OCI-LY7 (cell line): ENCODE measurements around the gene APOL1. TPM values are rescaled to one million over a fixed set of nuclear protein-coding genes. Genes with fewer than 3 reads are reported as not detected.
A peak's percentile ranks its signal among the peaks of the same experiment; 100 is the strongest.

Experiments used
- BruUV-seq: library from RNA; stranded (reverse); fragments of 400-500 nt; replicated peaks from 2 replicates; lab custom pipeline; 2021; lab: Mats Ljungman, UMichigan
- CTCF ChIA-PET: fragments of 300-600 bp; sonication (Branson Sonifier 250); formaldehyde crosslinking; loops from one replicate; lab custom pipeline; 2022; ENCODE audit warnings: antibody characterized with exemption; ENCODE audit not compliant: unreplicated experiment; lab: Charles Lee
- POLR2A ChIA-PET: fragments of 300-600 bp; sonication (Branson Sonifier 250); formaldehyde crosslinking; loops from one replicate; lab custom pipeline; 2022; ENCODE audit warnings: antibody characterized with exemption; lab: Charles Lee
- DNase-seq: peaks from one replicate; pipeline ENCODE4 v3.0.0-alpha.2; 2015; ENCODE audit warnings: low spot score
- H2AFZ ChIP-seq: fragments of 200-600 bp; sonication (generic), shearing (Covaris generic); 2 replicates; pipeline ENCODE4 v1.6.1; 2014; ENCODE audit warnings: mild to moderate bottlenecking, antibody characterized with exemption, low read length, moderate library complexity
- H3K27ac ChIP-seq: fragments of 200-600 bp; sonication (generic); 2 replicates; pipeline ENCODE4 v1.5.1; 2014; ENCODE audit warnings: mixed run types, low read depth, mild to moderate bottlenecking, moderate library complexity, low read length, inconsistent platforms; ENCODE audit not compliant: poor library complexity, severe bottlenecking
- H3K36me3 ChIP-seq: fragments of 200-600 bp; sonication (generic); 2 replicates; pipeline ENCODE4 v1.6.1; 2014; ENCODE audit warnings: mild to moderate bottlenecking, antibody characterized with exemption, low read length, moderate library complexity, mixed read lengths; ENCODE audit not compliant: insufficient read depth
- H3K4me1 ChIP-seq: fragments of 200-600 bp; sonication (generic); 2 replicates; pipeline ENCODE4 v1.5.1; 2014; ENCODE audit warnings: mild to moderate bottlenecking, low read length; ENCODE audit not compliant: insufficient read depth, poor library complexity, severe bottlenecking
- H3K4me2 ChIP-seq: fragments of 200-600 bp; sonication (generic); 2 replicates; pipeline ENCODE4 v1.6.1; 2014; ENCODE audit warnings: mild to moderate bottlenecking, low read length
- H3K4me3 ChIP-seq: fragments of 200-600 bp; sonication (generic); 2 replicates; pipeline ENCODE4 v1.5.1; 2014; ENCODE audit warnings: mild to moderate bottlenecking, low read depth, low read length; ENCODE audit not compliant: poor library complexity, severe bottlenecking
- H3K79me2 ChIP-seq: fragments of 200-600 bp; sonication (generic); 2 replicates; pipeline ENCODE4 v1.6.1; 2016; ENCODE audit warnings: low read depth, mild to moderate bottlenecking, low read length, moderate library complexity, mixed read lengths; ENCODE audit not compliant: insufficient read depth
- H3K9me2 ChIP-seq: fragments of 200-600 bp; sonication (generic); 2 replicates; pipeline ENCODE4 v1.6.1; 2016; ENCODE audit warnings: mild to moderate bottlenecking, low read length, mixed read lengths; ENCODE audit not compliant: insufficient read depth
- H3K9me3 ChIP-seq: fragments of 200-600 bp; sonication (generic); 2 replicates; pipeline ENCODE4 v1.6.1; 2014; ENCODE audit warnings: mild to moderate bottlenecking, mixed run types, low read length, mixed read lengths
- H4K20me1 ChIP-seq: fragments of 200-600 bp; sonication (generic); 2 replicates; pipeline ENCODE4 v1.6.1; 2014; ENCODE audit warnings: mild to moderate bottlenecking, antibody characterized with exemption, low read length, moderate library complexity, mixed read lengths; ENCODE audit not compliant: insufficient read depth
- EZH2phosphoT487 ChIP-seq: fragments of 200-600 bp; sonication (generic); IDR thresholded peaks from 2 replicates; pipeline ENCODE4 v1.6.1; 2018; ENCODE audit warnings: low read depth, borderline replicate concordance, mild to moderate bottlenecking, mixed run types, antibody characterized with exemption, low read length, moderate library complexity, mixed read lengths
- intact Hi-C: fragments of 100-400 bp; cut with micrococcal nuclease; formaldehyde crosslinking; loops from one replicate; pipeline ENCODE4 v1.10.0; 2022; ENCODE audit not compliant: unreplicated experiment
- total RNA-seq, 2 experiments: library from RNA; depleted of rRNA in 1 of 2; stranded (reverse); fragments of >200 nt in 1 of 2; shearing (Covaris generic) in 1 of 2; gene quantifications; 2 replicates each; pipeline ENCODE4 v1.2.3, GENCODE V29; 2014 to 2022
- TF ChIP-seq, protein P1 (sequence below): fragments of 200-600 bp; sonication (generic); conservative IDR thresholded peaks from 2 replicates; pipeline ENCODE4 v1.5.1; 2014; ENCODE audit warnings: mild to moderate bottlenecking, antibody characterized with exemption, low read length, moderate library complexity, mixed read lengths

APOL1 gene
- total RNA-seq, 2 experiments from 2014 or later: 0.42 to 0.47 TPM

DNA sequence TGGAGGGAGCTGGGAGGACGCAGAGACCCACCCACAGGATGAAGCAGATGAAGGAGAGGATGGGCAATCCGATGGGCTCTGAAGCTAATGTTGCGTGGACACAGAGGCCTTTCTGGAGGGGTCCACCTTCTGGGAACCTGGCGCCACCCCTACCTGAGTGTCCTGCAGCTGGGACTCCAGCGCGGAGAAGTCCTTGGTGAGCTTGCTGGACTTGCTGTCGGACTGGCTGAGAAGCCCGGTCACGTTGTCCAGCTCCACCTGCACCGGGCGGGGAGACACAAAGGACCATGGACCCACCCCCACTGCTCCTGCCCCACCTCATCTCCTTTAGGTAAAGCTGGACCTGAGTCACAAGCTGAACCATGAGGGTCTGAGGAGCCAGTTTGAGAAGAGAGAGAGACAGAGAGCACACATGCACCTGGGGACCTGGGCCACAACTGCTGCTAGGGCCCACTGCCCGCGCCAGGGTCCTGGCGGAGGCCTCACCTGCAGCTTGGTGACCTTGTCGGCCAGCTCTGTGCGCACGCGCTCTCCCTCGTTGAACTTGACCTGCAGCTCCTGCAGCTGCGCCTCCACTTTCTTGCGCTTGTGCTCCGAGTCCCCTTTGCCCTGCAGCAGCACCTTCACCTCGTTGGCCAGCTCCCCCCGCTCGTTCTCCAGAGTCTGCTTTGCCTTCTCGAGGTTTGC lies 40.8 kb downstream of the APOL1 start:
- ChIA-PET POLR2A (no interaction called here), CTCF (no interaction called here)
- Histone ChIP-seq H2AFZ (no peak overlapping the region), H3K4me1 (no peaks in the 10 kb centered on the region), H3K9me3 (no peaks in the 10 kb centered on the region), H3K4me2 (no peak overlapping the region), H4K20me1 (no peaks in the 10 kb centered on the region), H3K79me2 (no peaks in the 10 kb centered on the region), H3K27ac (no peak overlapping the region), H3K4me3 (no peak overlapping the region), H3K36me3 (peaks cover 86% of the 10 kb centered on the region), H3K9me2 (no peaks in the 10 kb centered on the region)
- TF ChIP-seq, protein P1, sequence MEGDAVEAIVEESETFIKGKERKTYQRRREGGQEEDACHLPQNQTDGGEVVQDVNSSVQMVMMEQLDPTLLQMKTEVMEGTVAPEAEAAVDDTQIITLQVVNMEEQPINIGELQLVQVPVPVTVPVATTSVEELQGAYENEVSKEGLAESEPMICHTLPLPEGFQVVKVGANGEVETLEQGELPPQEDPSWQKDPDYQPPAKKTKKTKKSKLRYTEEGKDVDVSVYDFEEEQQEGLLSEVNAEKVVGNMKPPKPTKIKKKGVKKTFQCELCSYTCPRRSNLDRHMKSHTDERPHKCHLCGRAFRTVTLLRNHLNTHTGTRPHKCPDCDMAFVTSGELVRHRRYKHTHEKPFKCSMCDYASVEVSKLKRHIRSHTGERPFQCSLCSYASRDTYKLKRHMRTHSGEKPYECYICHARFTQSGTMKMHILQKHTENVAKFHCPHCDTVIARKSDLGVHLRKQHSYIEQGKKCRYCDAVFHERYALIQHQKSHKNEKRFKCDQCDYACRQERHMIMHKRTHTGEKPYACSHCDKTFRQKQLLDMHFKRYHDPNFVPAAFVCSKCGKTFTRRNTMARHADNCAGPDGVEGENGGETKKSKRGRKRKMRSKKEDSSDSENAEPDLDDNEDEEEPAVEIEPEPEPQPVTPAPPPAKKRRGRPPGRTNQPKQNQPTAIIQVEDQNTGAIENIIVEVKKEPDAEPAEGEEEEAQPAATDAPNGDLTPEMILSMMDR: no peak
- TF ChIP-seq EZH2phosphoT487: no peak
- intact Hi-C loops: no loop called here
- TSS peak; percentile 80 for BruUV-seq
- DNase-seq: no peak

DNA sequence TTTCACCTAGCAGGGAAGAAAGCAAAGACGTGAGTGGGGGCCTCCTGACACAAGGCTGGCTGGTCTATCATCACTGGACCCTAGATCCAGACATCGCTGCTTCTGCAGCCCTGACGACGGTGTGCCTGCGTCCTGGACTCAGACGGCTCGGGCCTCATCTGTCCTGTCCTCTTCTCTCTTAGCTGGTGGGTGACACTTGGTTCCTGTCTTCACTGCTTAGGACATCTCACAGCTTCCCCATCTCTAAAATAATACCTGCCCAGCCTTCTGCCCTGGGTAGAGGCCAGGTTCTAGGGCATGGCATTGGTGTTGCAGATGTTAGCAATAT lies 41.3 kb downstream of the APOL1 start:
- no TSS peak for BruUV-seq
- no peaks in the 10 kb centered on the region for H3K4me1 ChIP-seq
- H2AFZ ChIP-seq: no peak overlapping the region
- ChIA-PET CTCF (no interaction called here), POLR2A (no interaction called here)
- no peaks in the 10 kb centered on the region for H3K9me2 ChIP-seq
- no peaks in the 10 kb centered on the region for H4K20me1 ChIP-seq
- no peak overlapping the region for H3K4me3 ChIP-seq
- H3K79me2 ChIP-seq: no peaks in the 10 kb centered on the region
- peaks cover 86% of the 10 kb centered on the region for H3K36me3 ChIP-seq
- no peak overlapping the region for H3K27ac ChIP-seq
- DNase-seq: no peak
- TF ChIP-seq, protein P1: no peak
- no peak for TF ChIP-seq EZH2phosphoT487
- H3K9me3 ChIP-seq: no peaks in the 10 kb centered on the region
- H3K4me2 ChIP-seq: no peak overlapping the region
- intact Hi-C loops: no loop called here

DNA sequence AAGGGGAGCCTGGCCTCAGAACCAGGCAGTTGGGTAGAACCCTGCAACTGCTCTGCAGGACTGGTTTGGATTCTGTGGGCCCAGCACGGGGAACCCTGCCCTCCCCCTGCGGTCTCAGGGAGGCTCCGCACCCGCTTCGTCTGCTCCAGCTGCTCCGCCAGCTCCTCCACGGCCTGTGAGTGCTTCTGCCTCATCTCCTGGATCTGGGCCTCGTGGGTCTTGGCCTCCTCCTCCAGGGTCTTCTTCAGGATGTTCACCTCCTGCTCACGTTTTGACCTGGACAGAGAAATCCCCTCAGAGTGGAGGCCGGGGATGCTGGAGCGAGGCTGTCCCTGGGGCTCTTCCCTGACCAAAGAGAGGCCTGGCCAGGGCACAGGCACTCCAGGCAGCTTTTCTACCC lies 41.9 kb downstream of the APOL1 start:
- DNase-seq: no peak
- ChIA-PET CTCF (no interaction called here), POLR2A (no interaction called here)
- H3K79me2 ChIP-seq: no peaks in the 10 kb centered on the region
- no peak overlapping the region for H3K4me3 ChIP-seq
- BruUV-seq: no TSS peak
- no peak for TF ChIP-seq EZH2phosphoT487
- TF ChIP-seq, protein P1: no peak
- no peaks in the 10 kb centered on the region for H4K20me1 ChIP-seq
- H3K36me3 ChIP-seq: peaks cover 86% of the 10 kb centered on the region
- H3K9me2 ChIP-seq: no peaks in the 10 kb centered on the region
- no peak overlapping the region for H3K27ac ChIP-seq
- H3K4me1 ChIP-seq: no peaks in the 10 kb centered on the region
- H2AFZ ChIP-seq: no peak overlapping the region
- no peaks in the 10 kb centered on the region for H3K9me3 ChIP-seq
- intact Hi-C loops: no loop called here
- no peak overlapping the region for H3K4me2 ChIP-seq
